Lower lobe of right lung (tissue), 2 donors: ENCODE measurements around the gene PRRX1. TPM values are rescaled to one million over a fixed set of nuclear protein-coding genes. Genes with fewer than 3 reads are reported as not detected.

Source experiments
- ATAC-seq, 2 donors: fragments of 200-7000 bp; cut with Tn5 transposase; one replicate each; pipeline ENCODE4 v1.9.1; 2020 to 2022; ENCODE audit warnings: mild to moderate bottlenecking in 2 of 2, moderate library complexity in 2 of 2
- DNase-seq: peaks from one replicate; pipeline ENCODE4 v3.0.0-alpha.2; 2020
- H3K27ac ChIP-seq: fragments of 200-600 bp; one replicate; pipeline ENCODE4 v1.8.0; 2022
- H3K27me3 ChIP-seq: fragments of 200-600 bp; one replicate; pipeline ENCODE4 v1.8.0; 2022; ENCODE audit warnings: low read depth
- H3K36me3 ChIP-seq: fragments of 200-600 bp; one replicate; pipeline ENCODE4 v1.8.0; 2022; ENCODE audit warnings: mild to moderate bottlenecking
- H3K4me1 ChIP-seq: fragments of 200-600 bp; one replicate; pipeline ENCODE4 v1.8.0; 2022
- H3K4me3 ChIP-seq: fragments of 200-600 bp; one replicate; pipeline ENCODE4 v1.8.0; 2022; ENCODE audit warnings: mild to moderate bottlenecking
- H3K9me3 ChIP-seq: fragments of 200-600 bp; one replicate; pipeline ENCODE4 v1.8.0; 2022
- intact Hi-C: fragments of 100-400 bp; cut with DNase I; formaldehyde crosslinking; loops from one replicate; pipeline ENCODE4 v1.11.0; 2022
- total RNA-seq: library from RNA; stranded (reverse); fragmentation: NEBNext Ultra II Directional; extraction: Animal tissue kit (Norgen Biotek cat#: 25700); gene quantifications from one replicate; pipeline ENCODE4 v1.2.1, GENCODE V29; 2021
- TF ChIP-seq, protein P1 (sequence below): fragments of 200-600 bp; IDR thresholded peaks from one replicate; pipeline ENCODE4 v1.8.0; 2022; ENCODE audit warnings: antibody characterized with exemption, mild to moderate bottlenecking
- donor health status: DM: no; HTN: yes; CAD: no; lungs with severe emphysema.

Gene PRRX1
- total RNA-seq, 1 donor from 2014 or later, result 30.1 TPM

DNA sequence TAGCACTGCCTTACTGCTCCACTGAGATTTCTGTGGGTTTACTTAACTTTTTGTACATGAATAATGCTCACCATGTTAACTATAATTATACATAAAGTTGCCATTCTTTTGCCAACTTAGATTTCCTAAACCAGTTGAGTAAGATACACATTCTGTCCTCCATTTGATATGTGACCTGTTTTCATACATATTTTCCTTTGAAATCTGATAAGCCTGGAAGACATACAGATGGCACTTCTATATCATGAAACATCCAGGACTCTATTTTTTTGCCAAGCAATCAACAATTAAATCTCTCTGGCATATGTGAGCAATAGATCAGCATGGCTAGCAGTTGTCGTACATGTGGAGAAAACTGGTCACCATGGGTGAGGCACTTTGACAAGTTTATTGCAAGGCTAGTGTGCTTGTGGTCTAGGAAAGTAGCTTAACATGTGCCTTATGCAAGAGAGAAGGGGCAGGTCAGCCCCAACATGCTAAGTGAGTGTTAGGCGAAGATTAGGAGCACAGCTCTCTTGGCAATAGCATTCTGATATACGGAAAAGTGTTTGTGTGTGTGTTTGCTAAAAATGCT lies 14.2 kb downstream of the PRRX1 start:
- TF ChIP-seq, protein P1, sequence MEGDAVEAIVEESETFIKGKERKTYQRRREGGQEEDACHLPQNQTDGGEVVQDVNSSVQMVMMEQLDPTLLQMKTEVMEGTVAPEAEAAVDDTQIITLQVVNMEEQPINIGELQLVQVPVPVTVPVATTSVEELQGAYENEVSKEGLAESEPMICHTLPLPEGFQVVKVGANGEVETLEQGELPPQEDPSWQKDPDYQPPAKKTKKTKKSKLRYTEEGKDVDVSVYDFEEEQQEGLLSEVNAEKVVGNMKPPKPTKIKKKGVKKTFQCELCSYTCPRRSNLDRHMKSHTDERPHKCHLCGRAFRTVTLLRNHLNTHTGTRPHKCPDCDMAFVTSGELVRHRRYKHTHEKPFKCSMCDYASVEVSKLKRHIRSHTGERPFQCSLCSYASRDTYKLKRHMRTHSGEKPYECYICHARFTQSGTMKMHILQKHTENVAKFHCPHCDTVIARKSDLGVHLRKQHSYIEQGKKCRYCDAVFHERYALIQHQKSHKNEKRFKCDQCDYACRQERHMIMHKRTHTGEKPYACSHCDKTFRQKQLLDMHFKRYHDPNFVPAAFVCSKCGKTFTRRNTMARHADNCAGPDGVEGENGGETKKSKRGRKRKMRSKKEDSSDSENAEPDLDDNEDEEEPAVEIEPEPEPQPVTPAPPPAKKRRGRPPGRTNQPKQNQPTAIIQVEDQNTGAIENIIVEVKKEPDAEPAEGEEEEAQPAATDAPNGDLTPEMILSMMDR, result no peak
- Histone ChIP-seq H3K4me3 (no peak overlapping the region), H3K36me3 (no peaks in the 10 kb centered on the region), H3K9me3 (no peaks in the 10 kb centered on the region), H3K27ac (no peak overlapping the region), H3K4me1 (no peaks in the 10 kb centered on the region), H3K27me3 (no peaks in the 10 kb centered on the region)
- DNase-seq (no peak), ATAC-seq (no peak)
- intact Hi-C loops, result no loop called here

DNA sequence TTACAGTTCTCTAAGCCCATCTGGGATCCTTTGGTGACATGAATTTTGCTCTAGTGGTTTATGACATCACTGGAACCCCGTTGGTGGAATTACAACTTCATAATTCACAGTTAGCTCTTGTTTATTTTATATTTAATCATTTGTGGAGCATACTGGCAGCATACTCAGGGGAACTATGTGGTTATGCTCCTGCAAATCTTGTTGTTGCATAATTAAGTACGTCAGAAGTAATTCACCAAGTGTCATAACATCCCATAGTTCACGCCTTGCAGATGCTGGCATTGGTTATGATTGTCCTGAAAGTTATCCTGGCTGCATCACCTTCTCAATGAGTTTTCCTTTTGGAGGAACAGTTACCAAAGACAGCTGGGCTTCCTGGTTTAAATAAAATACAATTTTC lies 16.5 kb downstream of the PRRX1 start:
- Histone ChIP-seq H3K4me3 (no peak overlapping the region), H3K27me3 (no peaks in the 10 kb centered on the region), H3K4me1 (no peaks in the 10 kb centered on the region), H3K27ac (no peak overlapping the region), H3K9me3 (no peaks in the 10 kb centered on the region), H3K36me3 (no peaks in the 10 kb centered on the region)
- no peak for DNase-seq
- no peak for ATAC-seq
- TF ChIP-seq, protein P1, result no peak
- intact Hi-C loops, result no loop called here

DNA sequence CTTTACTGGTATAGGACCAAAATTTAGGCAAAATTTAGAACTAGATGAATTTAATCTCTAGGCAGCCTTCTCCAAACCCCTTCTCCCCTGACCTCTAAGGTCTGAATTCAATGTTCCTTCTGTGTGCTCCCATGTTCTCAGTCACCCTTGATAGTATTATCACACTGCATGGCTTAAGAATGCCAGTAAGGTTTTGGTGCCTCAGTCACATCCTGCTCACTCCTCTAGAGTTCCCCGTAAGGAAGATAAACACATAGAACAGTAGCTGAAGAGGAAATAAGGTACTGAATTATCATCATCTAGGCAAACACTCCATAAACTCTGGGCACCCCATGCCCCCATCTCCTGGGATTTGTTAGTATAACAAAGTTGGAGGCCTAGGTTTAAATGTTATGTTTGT lies 18.2 kb downstream of the PRRX1 start:
- DNase-seq (no peak), ATAC-seq (no peak)
- Histone ChIP-seq H3K27ac (no peak overlapping the region), H3K4me1 (no peaks in the 10 kb centered on the region), H3K36me3 (no peaks in the 10 kb centered on the region), H3K4me3 (no peak overlapping the region), H3K27me3 (no peaks in the 10 kb centered on the region), H3K9me3 (no peaks in the 10 kb centered on the region)
- TF ChIP-seq, protein P1, result no peak
- intact Hi-C loops, result no loop called here

DNA sequence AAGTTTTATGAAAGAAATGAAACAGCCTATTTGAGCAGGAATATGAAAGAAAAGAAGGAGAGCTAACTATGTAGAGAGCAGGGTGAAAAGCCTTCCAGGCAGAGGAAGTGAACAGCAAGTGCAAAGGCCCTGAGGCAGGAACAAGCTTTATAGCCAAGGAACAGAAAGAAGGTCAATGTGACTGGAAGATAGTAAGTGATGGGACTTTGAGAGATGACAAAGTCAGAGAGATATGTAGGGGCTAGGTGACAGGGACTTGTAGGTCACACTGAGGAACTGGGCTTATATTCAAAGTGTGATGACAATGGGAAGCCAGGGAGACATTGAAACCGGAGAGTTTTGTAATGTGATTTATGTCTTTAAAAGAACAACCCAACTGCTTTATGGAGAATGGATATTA lies 18.9 kb downstream of the PRRX1 start:
- Histone ChIP-seq H3K4me1 (no peaks in the 10 kb centered on the region), H3K9me3 (no peaks in the 10 kb centered on the region)
- no peak for ATAC-seq

DNA sequence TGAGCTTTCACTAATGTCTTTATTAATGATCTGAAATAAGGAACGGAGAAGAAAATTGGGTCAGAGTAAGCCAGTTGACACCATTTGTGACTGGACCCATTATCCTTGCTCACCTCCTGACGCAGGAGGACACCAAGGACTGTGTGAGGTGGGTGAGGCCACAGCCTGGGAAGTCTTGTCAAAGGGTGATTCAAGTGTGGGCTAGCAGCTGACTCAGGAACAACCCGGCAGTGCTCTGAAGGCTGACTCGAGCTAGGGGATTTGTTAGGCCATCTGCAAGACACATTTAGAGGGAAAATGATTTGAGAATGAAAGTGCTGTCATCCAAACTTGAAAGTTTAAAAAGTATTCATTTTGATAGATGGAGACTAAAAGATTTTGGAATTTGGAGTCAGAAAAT lies 21.2 kb downstream of the PRRX1 start:
- intact Hi-C loops, result no loop called here
- no peak for ATAC-seq

More for the DNA sequence above, 18.9 kb downstream of the PRRX1 start:
- Histone ChIP-seq H3K4me3 (no peak overlapping the region), H3K27ac (no peak overlapping the region), H3K27me3 (no peaks in the 10 kb centered on the region), H3K36me3 (no peaks in the 10 kb centered on the region)
- intact Hi-C loops, result no loop called here
- TF ChIP-seq, protein P1, result no peak
- DNase-seq, result no peak

More for the DNA sequence above, 21.2 kb downstream of the PRRX1 start:
- Histone ChIP-seq H3K4me3 (no peak overlapping the region), H3K27ac (no peak overlapping the region), H3K27me3 (no peaks in the 10 kb centered on the region), H3K36me3 (no peaks in the 10 kb centered on the region), H3K9me3 (no peaks in the 10 kb centered on the region), H3K4me1 (no peaks in the 10 kb centered on the region)
- DNase-seq, result no peak
- TF ChIP-seq, protein P1, result no peak
